Measurements from ENCODE around the gene SYNDIG1.

The SYNDIG1 gene

GRCh38 chr20:24588047-24588635 lies 118.7 kb downstream of the SYNDIG1 start:
- DNase-seq: no peak

GRCh38 chr20:24588725-24589340 lies 119.4 kb downstream of the SYNDIG1 start:
- DNase-seq: no peak

- no peak for DNase-seq
These were observed 120.0 kb downstream of the SYNDIG1 start for GRCh38 chr20:24589381-24589780.

- no peak for DNase-seq
These were observed 120.4 kb downstream of the SYNDIG1 start for GRCh38 chr20:24589815-24590177.

GRCh38 chr20:24590178-24590982 lies 121.0 kb downstream of the SYNDIG1 start:
- no peak for DNase-seq

- no peak for DNase-seq
These were observed 127.6 kb downstream of the SYNDIG1 start for GRCh38 chr20:24597051-24597450.

- DNase-seq: no peak
These were observed 128.9 kb downstream of the SYNDIG1 start for GRCh38 chr20:24598346-24598745.

GRCh38 chr20:24598996-24599395 lies 129.6 kb downstream of the SYNDIG1 start:
- no peak for DNase-seq

- no peak for DNase-seq
These were observed 130.6 kb downstream of the SYNDIG1 start for GRCh38 chr20:24600012-24600411.

GRCh38 chr20:24603454-24603853 lies 134.0 kb downstream of the SYNDIG1 start:
- DNase-seq: no peak

GRCh38 chr20:24604966-24605665 lies 135.7 kb downstream of the SYNDIG1 start:
- DNase-seq: no peak

GRCh38 chr20:24605937-24606455 lies 136.6 kb downstream of the SYNDIG1 start:
- no peak for DNase-seq

- no peak for DNase-seq
These were observed 138.0 kb downstream of the SYNDIG1 start for GRCh38 chr20:24607402-24607801.

GRCh38 chr20:24608926-24609667 lies 139.7 kb downstream of the SYNDIG1 start:
- DNase-seq: no peak

GRCh38 chr20:24609757-24610156 lies 140.3 kb downstream of the SYNDIG1 start:
- DNase-seq: no peak

GRCh38 chr20:24610341-24611115 lies 141.1 kb downstream of the SYNDIG1 start:
- DNase-seq: no peak

GRCh38 chr20:24611360-24612140 lies 142.1 kb downstream of the SYNDIG1 start:
- no peak for DNase-seq

GRCh38 chr20:24612799-24613775 lies 143.7 kb downstream of the SYNDIG1 start:
- no peak for DNase-seq

GRCh38 chr20:24614341-24614740 lies 144.9 kb downstream of the SYNDIG1 start:
- no peak for DNase-seq

GRCh38 chr20:24615353-24615752 lies 145.9 kb downstream of the SYNDIG1 start:
- no peak for DNase-seq
